ENCODE data around the gene SLC5A6. TPM values are rescaled to one million over a fixed set of nuclear protein-coding genes. Genes with fewer than 3 reads are reported as not detected.
A peak's percentile ranks its signal among the peaks of the same experiment; 100 is the strongest.

SLC5A6 gene
- total RNA-seq, 2 experiments from 2014 or later: 55.5 to 60.1 TPM

- no peaks in the 10 kb centered on the region for H3K9me3 ChIP-seq (ENCODE audit: low read length)
- H3K9me2 ChIP-seq (ENCODE audit: insufficient read depth, low read length): no peaks in the 10 kb centered on the region
- H2AFZ ChIP-seq (ENCODE audit: low read length): peak overlapping the region; percentile 3; the same call in 1 of the 2 replicates
- H3K4me2 ChIP-seq (ENCODE audit: low read length): peak overlapping the region; percentile 99
- peaks cover 60% of the 10 kb centered on the region for H3K79me2 ChIP-seq (ENCODE audit: insufficient read depth, low read depth, low read length)
- no peak for DNase-seq (ENCODE audit: low spot score)
- intact Hi-C loops (cut with micrococcal nuclease; ENCODE audit: unreplicated experiment): no loop called here
- peak overlapping the region; percentile 86 for H3K4me3 ChIP-seq (ENCODE audit: low read depth, low read length, poor library complexity, severe bottlenecking)
- peak overlapping the region; percentile 77 for H3K27ac ChIP-seq (ENCODE audit: low read depth, low read length, poor library complexity, severe bottlenecking)
- ChIA-PET POLR2A (no interaction called here), CTCF (ENCODE audit: unreplicated experiment) (no interaction called here)
- no TSS peak for BruUV-seq (replicated peaks)
- peaks cover 67% of the 10 kb centered on the region for H3K36me3 ChIP-seq (ENCODE audit: insufficient read depth, low read length)
- peaks cover 41% of the 10 kb centered on the region for H3K4me1 ChIP-seq (ENCODE audit: insufficient read depth, low read length, poor library complexity, severe bottlenecking)
- TF ChIP-seq CTCF (conservative IDR thresholded peaks at IDR 0.05; ENCODE audit: low read length) (no peak), EZH2phosphoT487 (IDR thresholded peaks at IDR 0.05; ENCODE audit: borderline replicate concordance, low read depth, low read length) (no peak)
- H4K20me1 ChIP-seq (ENCODE audit: insufficient read depth, low read length): no peaks in the 10 kb centered on the region
These were observed 4.5 kb upstream of the SLC5A6 start for GRCh38 chr2:27216416-27217137.

DNA sequence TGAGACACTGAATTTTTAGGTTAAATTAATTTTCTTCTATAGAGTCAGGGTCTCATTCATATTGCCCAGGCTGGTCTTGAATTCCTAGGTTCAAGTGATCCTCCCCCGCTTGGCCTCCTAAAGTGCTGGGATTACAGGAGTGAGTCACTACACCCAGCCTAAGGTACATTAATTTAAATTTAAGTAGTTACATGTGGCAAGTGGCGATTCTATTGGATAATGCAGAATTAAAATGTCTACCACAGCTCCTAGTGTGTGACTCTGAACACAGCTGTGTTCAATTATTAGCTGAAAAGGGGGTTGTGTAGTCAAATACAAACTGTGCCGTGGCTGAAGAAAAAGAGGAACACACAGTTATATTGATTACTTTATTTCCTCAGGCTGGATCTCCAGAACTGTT lies 2.9 kb upstream of the SLC5A6 start:
- Histone ChIP-seq H4K20me1 (ENCODE audit: insufficient read depth, low read length) (no peaks in the 10 kb centered on the region), H3K9me3 (ENCODE audit: low read length) (no peaks in the 10 kb centered on the region), H3K4me3 (ENCODE audit: low read depth, low read length, poor library complexity, severe bottlenecking) (no peak overlapping the region), H3K36me3 (ENCODE audit: insufficient read depth, low read length) (peaks cover 53% of the 10 kb centered on the region), H2AFZ (ENCODE audit: low read length) (no peak overlapping the region), H3K4me1 (ENCODE audit: insufficient read depth, low read length, poor library complexity, severe bottlenecking) (peaks cover 52% of the 10 kb centered on the region), H3K27ac (ENCODE audit: low read depth, low read length, poor library complexity, severe bottlenecking) (no peak overlapping the region), H3K4me2 (ENCODE audit: low read length) (no peak overlapping the region), H3K79me2 (ENCODE audit: insufficient read depth, low read depth, low read length) (peaks cover 57% of the 10 kb centered on the region), H3K9me2 (ENCODE audit: insufficient read depth, low read length) (no peaks in the 10 kb centered on the region)
- TF ChIP-seq CTCF (conservative IDR thresholded peaks at IDR 0.05; ENCODE audit: low read length): no peak
- TF ChIP-seq EZH2phosphoT487 (IDR thresholded peaks at IDR 0.05; ENCODE audit: borderline replicate concordance, low read depth, low read length): no peak
- BruUV-seq (replicated peaks): no TSS peak
- CTCF ChIA-PET (ENCODE audit: unreplicated experiment): no interaction called here
- POLR2A ChIA-PET: no interaction called here
- DNase-seq (ENCODE audit: low spot score): no peak
- intact Hi-C loops (cut with micrococcal nuclease; ENCODE audit: unreplicated experiment): loop anchor here (5.0 kb wide), 2 partner anchors 83 to 142 kb away; partner anchors contain the start of genes GTF3C2 and PREB
